GM23338 (cell line): ENCODE measurements around the gene ITPR3. TPM values are rescaled to one million over a fixed set of nuclear protein-coding genes. Genes with fewer than 3 reads are reported as not detected.

Experiments used
- ATAC-seq: fragments of 200-7000 bp; cut with Tn5 transposase; 3 replicates; pipeline ENCODE4 v1.9.1; 2020
- DNase-seq: peaks from one replicate; pipeline ENCODE4 v3.0.0-alpha.2; 2015; ENCODE audit warnings: low spot score
- H2AFZ ChIP-seq: fragments of 200-600 bp; sonication (generic); 2 replicates; pipeline ENCODE4 v1.8.0; 2016; ENCODE audit warnings: antibody characterized with exemption, mild to moderate bottlenecking, moderate library complexity
- H3F3A ChIP-seq: fragments of 200-600 bp; sonication (generic); replicated peaks from 2 replicates; pipeline ENCODE4 v1.8.0; 2017; ENCODE audit warnings: antibody characterized with exemption, mixed run types, low read depth
- H3K27ac ChIP-seq: fragments of 200-600 bp; sonication (generic); 2 replicates; pipeline ENCODE4 v1.6.1; 2016; ENCODE audit warnings: low read depth
- H3K27me3 ChIP-seq: fragments of 200-600 bp; sonication (generic); 2 replicates; pipeline ENCODE4 v1.8.0; 2016; ENCODE audit warnings: mild to moderate bottlenecking, mixed run types, moderate library complexity; ENCODE audit not compliant: insufficient read depth
- H3K36me3 ChIP-seq: fragments of 200-600 bp; sonication (generic); 2 replicates; pipeline ENCODE4 v1.8.0; 2016; ENCODE audit warnings: mild to moderate bottlenecking; ENCODE audit not compliant: insufficient read depth
- H3K4me1 ChIP-seq: fragments of 200-600 bp; sonication (generic); 2 replicates; pipeline ENCODE4 v1.8.0; 2016; ENCODE audit warnings: mild to moderate bottlenecking, moderate library complexity; ENCODE audit not compliant: insufficient read depth
- H3K4me2 ChIP-seq: fragments of 200-600 bp; sonication (generic); 2 replicates; pipeline ENCODE4 v1.7.1; 2017; ENCODE audit warnings: mixed run types
- H3K4me3 ChIP-seq: fragments of 200-600 bp; sonication (generic); 2 replicates; pipeline ENCODE4 v1.6.1; 2016; ENCODE audit warnings: mixed run types
- H3K79me2 ChIP-seq: fragments of 200-600 bp; sonication (generic); replicated peaks from 2 replicates; pipeline ENCODE4 v1.8.0; 2017; ENCODE audit warnings: mild to moderate bottlenecking; ENCODE audit not compliant: insufficient read depth
- H3K9me2 ChIP-seq: fragments of 200-600 bp; sonication (generic); 2 replicates; pipeline ENCODE4 v1.8.0; 2017; ENCODE audit not compliant: insufficient read depth
- H4K20me1 ChIP-seq: fragments of 200-600 bp; sonication (generic); replicated peaks from 2 replicates; pipeline ENCODE4 v1.8.0; 2017; ENCODE audit warnings: mild to moderate bottlenecking; ENCODE audit not compliant: insufficient read depth
- H3K27ac Mint-ChIP-seq: 2 replicates; pipeline ENCODE4 v1.8.0; 2020; ENCODE audit warnings: inconsistent platforms, mild to moderate bottlenecking, moderate library complexity, mixed read lengths
- H3K27me3 Mint-ChIP-seq: 3 replicates; pipeline ENCODE4 v1.8.0; 2022; ENCODE audit warnings: low read depth, mild to moderate bottlenecking, moderate library complexity, mixed read lengths, inconsistent platforms; ENCODE audit not compliant: insufficient read depth, poor library complexity
- H3K36me3 Mint-ChIP-seq: 3 replicates; pipeline ENCODE4 v1.8.0; 2021; ENCODE audit warnings: low read depth, mild to moderate bottlenecking, inconsistent platforms, moderate library complexity, mixed read lengths
- H3K4me1 Mint-ChIP-seq: 3 replicates; pipeline ENCODE4 v1.8.0; 2020; ENCODE audit warnings: mild to moderate bottlenecking, inconsistent platforms, mixed read lengths
- H3K4me3 Mint-ChIP-seq: 3 replicates; pipeline ENCODE4 v1.8.0; 2021; ENCODE audit warnings: moderate library complexity, mild to moderate bottlenecking, inconsistent platforms, mixed read lengths
- H3K9me3 Mint-ChIP-seq: 3 replicates; pipeline ENCODE4 v1.8.0; 2020; ENCODE audit warnings: moderate library complexity, mild to moderate bottlenecking, inconsistent platforms, mixed read lengths
- CTCF ChIP-seq, 2 experiments: fragments of 200-600 bp in 1 of 2; sonication (generic) in 1 of 2; conservative IDR thresholded peaks; 2 replicates each; pipeline versions ENCODE4 v1.5.1 to v1.6.1; 2016 to 2017; ENCODE audit warnings: antibody characterized with exemption in 2 of 2, low read depth in 2 of 2, mild to moderate bottlenecking in 2 of 2, moderate library complexity in 1 of 2
- EZH2phosphoT487 ChIP-seq: fragments of 200-600 bp; sonication (generic); IDR thresholded peaks from one replicate; pipeline ENCODE4 v1.8.1; 2018; ENCODE audit warnings: antibody characterized with exemption; ENCODE audit not compliant: unreplicated experiment
- NANOG ChIP-seq: IDR thresholded peaks from 2 replicates; pipeline ENCODE4 v1.6.1; 2016; ENCODE audit warnings: antibody characterized with exemption, borderline replicate concordance
- REST ChIP-seq: IDR thresholded peaks from one replicate; pipeline ENCODE4 v1.6.1; 2018; ENCODE audit warnings: antibody characterized with exemption; ENCODE audit not compliant: unreplicated experiment
- STAT1 ChIP-seq: IDR thresholded peaks from one replicate; pipeline ENCODE4 v1.6.1; 2016; ENCODE audit warnings: antibody characterized with exemption; ENCODE audit not compliant: unreplicated experiment
- polyA plus RNA-seq: library from polyadenylated mRNA; unstranded; fragments of >200 nt; fragmentation: Nextera tagmentation; extraction: Ambion mirVana; gene quantifications from 2 replicates; pipeline ENCODE4 v1.2.1, GENCODE V29; 2016
- total RNA-seq: library from RNA; depleted of rRNA; stranded (reverse); fragments of >200 nt; shearing (Covaris generic); gene quantifications from 2 replicates; pipeline ENCODE4 v1.2.3, GENCODE V29; 2014

The ITPR3 gene
- total and polyA plus RNA-seq, 2 experiments from 2014 or later = 7.3 to 31.9 TPM

GRCh38 chr6:33607126-33607783 lies 13.9 kb upstream of the ITPR3 start:
- peaks cover 19% of the 10 kb centered on the region for H3K27me3 Mint-ChIP-seq
- no peak overlapping the region for H3K27ac ChIP-seq
- no peaks in the 10 kb centered on the region for H3K79me2 ChIP-seq
- no peaks in the 10 kb centered on the region for H3K36me3 ChIP-seq
- H3K9me3 Mint-ChIP-seq = peaks cover 8% of the 10 kb centered on the region; the same call in 2 of the 3 replicates
- no peaks in the 10 kb centered on the region for H3F3A ChIP-seq
- peak overlapping the region; percentile 26; the same call in 1 of the 2 replicates for H3K4me2 ChIP-seq
- no peaks in the 10 kb centered on the region for H3K27me3 ChIP-seq
- H3K36me3 Mint-ChIP-seq = peaks cover 8% of the 10 kb centered on the region; the same call in 1 of the 3 replicates
- no peak overlapping the region for H3K4me3 ChIP-seq
- H3K27ac Mint-ChIP-seq = no peak overlapping the region
- no peak for TF ChIP-seq REST
- peak overlapping the region; percentile 66 for H2AFZ ChIP-seq
- H3K4me3 Mint-ChIP-seq = no peak overlapping the region
- DNase-seq (no peak), ATAC-seq (peak; percentile 64)
- H3K4me1 Mint-ChIP-seq = peaks cover 43% of the 10 kb centered on the region
- H3K9me2 ChIP-seq = no peaks in the 10 kb centered on the region
- peaks cover 29% of the 10 kb centered on the region for H3K4me1 ChIP-seq
- no peaks in the 10 kb centered on the region for H4K20me1 ChIP-seq

- Histone ChIP-seq H3K9me2 (no peaks in the 10 kb centered on the region), H2AFZ (no peak overlapping the region), H3K79me2 (no peaks in the 10 kb centered on the region), H3K4me2 (no peak overlapping the region), H3F3A (no peaks in the 10 kb centered on the region), H3K36me3 (no peaks in the 10 kb centered on the region), H3K27me3 (no peaks in the 10 kb centered on the region), H3K4me3 (no peak overlapping the region), H4K20me1 (no peaks in the 10 kb centered on the region), H3K27ac (no peak overlapping the region), H3K4me1 (peaks cover 29% of the 10 kb centered on the region)
- peaks cover 43% of the 10 kb centered on the region for H3K4me1 Mint-ChIP-seq
- no peak overlapping the region for H3K4me3 Mint-ChIP-seq
- peaks cover 21% of the 10 kb centered on the region for H3K27me3 Mint-ChIP-seq
- peaks cover 8% of the 10 kb centered on the region; the same call in 2 of the 3 replicates for H3K9me3 Mint-ChIP-seq
- ATAC-seq (peak; percentile 6; the same call in 2 of the 3 replicates), DNase-seq (peak; percentile 47)
- peaks cover 8% of the 10 kb centered on the region; the same call in 1 of the 3 replicates for H3K36me3 Mint-ChIP-seq
- TF ChIP-seq NANOG (no peak), REST (no peak), EZH2phosphoT487 (no peak), CTCF (conservative IDR thresholded peaks at IDR 0.05; ENCODE audit: low read depth in 2 of 2) (peak; percentile 41 to 70), STAT1 (no peak)
- no peak overlapping the region for H3K27ac Mint-ChIP-seq
These were observed 13.3 kb upstream of the ITPR3 start for GRCh38 chr6:33607784-33608161.
